KBM-7 (cell line): ENCODE results near the gene GRSF1.

Source experiments
- DNase-seq: peaks from one replicate; pipeline ENCODE4 v3.0.0-alpha.2; 2015
- in situ Hi-C: fragments of 300-500 bp; cut with MboI; formaldehyde crosslinking; loops from 2 replicates; pipeline ENCODE4 v1.14.3; 2020; ENCODE audit warnings: low sequenced_read_pairs, low pct_unique_long_range_greater_than_20kb, mixed read lengths

The GRSF1 gene

DNA sequence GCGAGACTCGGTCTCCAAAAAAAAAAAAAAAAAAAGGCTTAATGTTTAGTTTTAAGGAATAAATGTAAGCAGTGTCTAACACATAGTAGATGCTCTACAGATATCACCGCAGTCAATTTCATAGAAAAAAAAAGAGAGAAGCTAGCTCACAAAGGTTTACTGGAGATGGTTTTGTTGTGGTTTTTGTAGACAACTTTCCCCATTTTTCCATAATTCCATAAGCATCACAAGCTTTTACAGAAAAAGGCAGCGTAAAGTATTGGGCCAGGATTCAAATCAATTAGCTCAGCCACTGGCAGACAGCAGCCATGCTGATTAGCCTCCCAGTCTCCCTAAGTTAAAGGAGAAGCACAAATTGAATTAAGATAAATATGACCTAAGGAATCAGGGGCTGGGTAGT is 1.5 kb downstream of the GRSF1 start:
- in situ Hi-C loops: no loop called here

DNA sequence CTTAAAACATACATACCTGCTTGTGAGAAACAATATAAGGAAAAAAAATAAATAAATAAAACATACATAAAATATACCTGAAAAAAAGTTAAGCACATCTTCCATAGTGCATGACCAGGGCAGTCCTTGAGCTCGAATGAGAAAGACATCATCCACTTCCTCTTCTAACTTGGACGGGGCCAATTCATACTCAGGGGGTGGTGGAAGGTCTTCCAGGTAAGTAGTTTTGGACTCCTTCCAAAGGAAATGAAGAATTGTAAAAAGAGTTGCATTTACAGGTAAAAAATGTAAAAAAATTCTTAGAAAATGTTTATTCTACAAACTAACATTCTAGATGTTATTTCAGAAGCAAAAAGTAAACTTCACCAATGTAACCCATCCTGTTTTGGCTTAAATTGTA is 3.6 kb downstream of the GRSF1 start:
- in situ Hi-C loops: no loop called here
- DNase-seq: peak; percentile 24

More for the DNA sequence above, 1.5 kb downstream of the GRSF1 start:
- peak; percentile 23 for DNase-seq

DNA sequence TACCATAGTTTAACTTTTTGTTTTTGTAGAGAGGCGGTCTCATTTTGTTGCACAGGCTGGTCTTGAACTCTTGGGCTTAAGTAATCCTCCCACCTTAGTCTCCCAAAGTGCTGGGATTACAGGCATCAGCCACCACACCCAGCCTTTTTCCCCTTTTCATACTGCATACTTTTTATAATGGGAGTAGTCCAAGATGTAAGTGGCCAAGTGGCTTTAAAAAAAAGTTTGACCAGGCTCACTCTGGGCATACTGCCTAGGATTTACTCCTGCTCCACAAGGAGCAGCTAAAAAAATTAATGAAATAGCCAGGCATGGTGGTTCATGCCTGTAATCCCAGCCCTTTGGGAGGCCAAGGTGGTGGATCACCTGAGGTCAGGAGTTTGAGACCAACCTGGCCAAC is 6.0 kb downstream of the GRSF1 start:
- DNase-seq: no peak
- in situ Hi-C loops: no loop called here

DNA sequence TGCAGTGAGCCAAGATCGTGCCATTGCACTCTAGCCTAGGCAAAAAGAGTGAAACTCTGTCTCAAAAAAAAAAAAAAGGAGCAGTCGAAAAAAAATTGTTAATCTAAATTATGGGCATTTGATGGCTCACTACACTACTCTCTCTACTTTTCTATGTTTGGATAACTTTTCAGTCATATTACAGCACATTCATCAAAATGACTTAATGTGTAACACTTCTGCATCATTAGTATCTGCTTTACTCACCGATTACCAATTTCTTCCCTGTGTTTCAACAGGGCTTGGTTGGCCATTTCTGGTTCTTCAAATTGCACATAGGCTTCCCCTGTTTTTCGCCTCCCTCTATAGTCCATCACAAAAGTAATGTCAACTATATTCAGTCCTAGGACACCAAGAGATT is 8.4 kb downstream of the GRSF1 start:
- in situ Hi-C loops: no loop called here
- no peak for DNase-seq

DNA sequence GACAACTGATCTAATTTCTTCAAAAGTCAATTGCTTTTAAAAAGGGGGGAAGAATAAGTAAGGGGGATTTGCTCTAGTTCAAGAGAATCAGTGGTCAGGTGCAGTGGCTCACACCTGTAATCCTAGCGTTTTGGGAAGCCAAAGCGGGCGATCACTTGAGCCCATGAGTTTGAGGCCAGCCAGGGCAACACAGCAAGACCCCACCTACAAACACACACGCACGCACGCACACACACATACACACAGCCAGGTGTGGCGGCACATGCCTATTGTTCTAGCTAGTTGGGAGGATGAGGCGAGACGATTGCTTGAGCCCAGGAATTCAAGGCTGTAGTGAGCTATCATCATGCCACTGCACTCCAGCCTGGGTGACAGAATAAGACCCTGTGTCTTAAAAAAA is 9.6 kb downstream of the GRSF1 start:
- in situ Hi-C loops: no loop called here
- no peak for DNase-seq

DNA sequence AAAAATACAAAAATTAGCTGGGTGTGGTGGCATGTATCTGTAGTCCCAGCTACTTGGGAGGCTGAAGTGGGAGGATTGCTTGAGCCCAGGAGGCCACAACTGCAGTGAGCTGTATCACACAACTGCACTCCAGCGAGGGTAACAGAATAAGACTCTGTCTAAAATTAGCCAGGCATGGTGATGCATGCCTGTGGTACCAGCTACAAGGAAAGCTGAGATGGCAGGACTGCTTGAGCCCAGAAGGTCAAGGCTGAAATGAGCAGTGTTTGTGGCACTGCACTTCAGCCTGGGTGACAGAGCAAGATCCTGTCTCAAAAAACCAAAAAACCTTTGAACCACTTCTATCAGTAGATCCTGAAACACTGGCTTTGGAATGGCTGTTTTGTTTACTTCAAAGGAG is 10.2 kb downstream of the GRSF1 start:
- DNase-seq: no peak
- in situ Hi-C loops: no loop called here

DNA sequence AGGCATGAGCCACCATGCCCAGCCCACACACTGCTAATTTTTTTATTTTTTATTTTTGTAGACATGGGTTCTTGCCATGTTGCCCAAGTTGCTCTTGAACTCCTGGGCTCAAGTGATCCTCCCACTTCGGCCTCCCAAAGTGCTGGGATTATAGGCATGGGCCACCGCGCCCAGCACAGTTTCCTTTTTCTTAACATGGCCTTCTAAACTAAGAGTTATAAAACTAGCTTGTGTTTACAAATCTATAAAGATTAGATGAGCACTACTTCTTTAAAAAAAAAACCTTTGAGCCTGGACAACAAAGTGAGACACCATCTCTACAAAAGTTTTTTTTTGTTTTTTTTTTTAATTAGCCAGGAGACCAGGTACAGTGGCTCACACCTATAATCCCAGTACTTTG is 10.7 kb downstream of the GRSF1 start:
- DNase-seq: no peak
- in situ Hi-C loops: no loop called here

DNA sequence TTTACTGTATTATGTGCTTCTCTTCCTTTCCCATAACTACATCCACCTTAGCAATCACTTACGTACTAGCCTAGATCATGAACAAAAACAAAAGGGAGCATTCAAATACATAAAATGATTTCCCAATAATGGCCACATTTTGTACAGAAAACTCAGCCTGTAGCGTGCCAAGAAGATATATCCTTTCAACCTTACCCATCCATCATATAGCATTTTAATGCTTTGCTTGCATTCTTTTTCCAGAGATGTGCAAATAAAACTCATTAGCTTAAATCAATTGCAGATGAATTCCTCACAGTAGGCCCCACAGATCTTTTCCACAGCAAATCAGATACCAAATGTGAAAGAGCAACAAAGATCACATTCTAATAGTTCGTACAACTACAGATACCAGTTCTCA is 20.8 kb downstream of the GRSF1 start:
- in situ Hi-C loops: no loop called here
- no peak for DNase-seq

DNA sequence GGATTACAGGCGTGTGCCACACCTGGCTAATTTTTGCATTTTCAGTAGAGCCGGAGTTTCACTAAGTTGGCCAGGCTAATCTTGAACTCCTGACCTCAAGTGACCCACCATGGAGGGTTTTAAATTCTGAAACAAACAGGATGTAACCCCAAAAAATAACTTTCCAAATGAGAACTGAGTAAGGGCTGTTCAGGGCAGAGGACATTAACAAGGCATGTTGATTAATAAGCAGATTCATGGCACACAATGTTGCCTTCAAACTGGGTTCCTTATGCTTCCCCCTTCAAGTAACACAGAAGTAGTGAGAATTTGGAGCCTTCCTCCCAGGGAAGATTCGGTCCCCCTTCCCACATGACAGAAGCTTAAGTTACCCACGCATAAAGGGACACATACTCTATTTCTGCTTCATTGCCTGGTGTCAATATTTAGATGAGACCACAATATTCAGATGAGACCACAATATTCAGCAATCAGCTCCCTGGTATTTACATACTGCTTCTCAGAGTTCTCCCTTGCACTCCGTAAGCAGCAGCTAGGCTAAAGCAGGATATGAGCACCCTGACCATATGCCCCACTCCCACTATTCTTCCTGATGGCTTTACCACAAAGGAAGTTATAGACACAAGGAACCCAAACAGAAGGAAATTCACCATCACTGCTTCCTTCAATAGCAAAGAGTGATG is 21.4 kb downstream of the GRSF1 start:
- DNase-seq: peak; percentile 54
- in situ Hi-C loops: no loop called here

DNA sequence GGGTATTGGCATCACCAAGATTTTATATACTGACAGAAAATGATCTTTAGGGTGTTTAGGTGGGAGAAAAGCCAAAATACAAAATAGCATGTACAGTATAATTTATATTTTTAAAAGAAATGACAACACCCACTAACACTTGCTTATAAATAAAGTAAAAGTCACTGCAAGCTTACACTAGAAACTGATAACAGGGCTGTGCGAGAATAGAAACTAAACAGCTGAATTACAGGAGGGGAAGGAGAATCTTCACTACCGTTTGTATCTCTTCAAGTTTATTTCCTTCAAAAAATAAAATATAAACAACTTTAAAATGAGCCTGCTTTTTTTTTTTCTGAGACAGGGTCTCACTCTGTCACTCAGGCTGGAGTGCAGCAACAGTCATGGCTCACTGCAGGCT is 22.8 kb downstream of the GRSF1 start:
- in situ Hi-C loops: no loop called here
- DNase-seq: no peak

DNA sequence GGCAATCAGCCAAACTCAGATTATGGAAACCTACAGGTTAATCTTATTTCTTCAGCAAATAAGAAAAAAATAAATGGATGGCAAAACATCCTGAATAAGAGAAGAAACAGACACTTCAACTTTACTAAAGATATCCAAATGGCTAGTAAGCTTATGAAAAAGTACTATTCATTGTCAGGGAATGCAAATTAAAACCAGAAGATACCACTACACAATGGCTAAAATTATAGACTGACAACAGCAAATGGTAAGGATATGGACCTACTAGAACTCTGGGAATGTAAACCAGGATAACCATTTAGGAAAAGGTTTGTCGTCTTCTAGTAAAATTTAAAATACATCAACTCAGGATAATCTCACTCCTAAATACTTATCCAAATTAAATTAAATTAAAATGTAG is 24.3 kb downstream of the GRSF1 start:
- in situ Hi-C loops: no loop called here
- DNase-seq: no peak

DNA sequence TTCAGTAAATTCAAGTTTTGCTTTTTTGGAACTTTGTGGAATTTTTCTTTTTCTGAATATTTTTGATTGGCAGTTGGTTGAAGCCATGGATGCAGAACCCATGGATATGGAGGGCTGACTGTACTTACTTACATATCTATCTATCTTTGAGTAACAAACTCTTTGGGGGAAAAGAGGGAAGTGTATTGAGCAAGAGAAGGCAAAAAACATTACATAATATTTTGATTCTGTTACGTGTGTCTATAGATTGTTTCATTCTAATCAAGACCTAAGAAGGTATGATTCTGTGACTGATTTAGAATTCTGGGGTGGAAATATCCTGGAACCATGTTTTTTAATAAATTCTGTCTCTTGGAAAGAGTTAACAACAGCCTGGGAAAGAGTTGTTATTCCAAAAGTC is 31.5 kb downstream of the GRSF1 start:
- in situ Hi-C loops: no loop called here
- DNase-seq: no peak

DNA sequence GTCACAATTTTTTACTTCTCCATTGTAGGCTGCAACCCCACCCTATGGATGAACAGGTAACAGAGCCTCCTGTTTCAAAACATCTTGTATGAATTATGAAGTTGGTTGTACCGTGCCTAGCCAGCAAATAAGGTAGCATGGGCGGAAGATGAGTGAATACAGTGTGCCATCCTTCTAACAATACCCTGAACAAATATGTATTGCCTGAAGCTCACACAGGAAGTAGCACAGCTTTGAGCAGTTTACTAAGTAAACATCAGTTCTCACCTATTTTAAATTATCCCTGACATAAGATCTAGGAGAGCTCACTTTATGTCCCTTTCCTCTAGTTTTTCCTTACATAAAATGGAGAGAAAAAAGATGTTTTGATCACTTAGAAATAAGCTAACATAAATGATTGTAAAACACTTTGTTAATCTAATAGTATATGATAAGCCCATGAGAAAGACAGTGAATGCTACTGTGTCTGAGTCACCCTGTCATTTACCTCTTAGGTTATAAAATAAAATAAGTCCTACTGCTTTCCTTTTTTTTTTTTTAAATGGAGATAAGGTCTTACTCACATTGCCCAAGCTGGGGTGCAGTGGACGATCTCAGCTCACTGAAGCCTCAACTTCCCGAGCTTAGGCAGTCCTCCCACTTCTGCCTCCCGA is 36.6 kb downstream of the GRSF1 start:
- in situ Hi-C loops: no loop called here
- DNase-seq: no peak

DNA sequence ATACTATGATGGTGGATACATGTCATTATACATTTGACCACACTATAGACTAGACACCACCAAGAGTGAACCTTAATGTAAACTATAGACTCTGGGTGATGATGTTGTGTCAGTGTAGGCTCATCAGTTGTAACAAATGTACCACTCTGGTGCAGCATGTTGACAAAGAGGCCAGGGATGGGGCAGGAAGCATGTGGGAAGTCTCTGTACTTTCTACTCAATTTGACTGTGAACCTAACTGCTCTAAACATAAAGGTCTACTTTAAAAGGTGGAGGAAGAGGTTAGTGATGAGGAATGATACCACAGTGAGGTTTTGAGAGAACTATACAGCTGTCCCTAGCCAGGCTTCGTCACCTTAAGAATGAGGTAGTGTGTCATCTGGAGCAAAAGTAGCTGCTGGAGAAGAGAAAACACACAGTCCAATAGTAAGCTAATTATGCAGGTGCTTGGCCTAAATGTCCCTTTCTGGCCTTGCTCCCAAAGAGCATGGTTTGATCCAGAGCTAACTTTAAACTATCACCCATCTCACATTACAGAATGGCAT is 38.4 kb downstream of the GRSF1 start:
- DNase-seq: no peak
- in situ Hi-C loops: no loop called here

DNA sequence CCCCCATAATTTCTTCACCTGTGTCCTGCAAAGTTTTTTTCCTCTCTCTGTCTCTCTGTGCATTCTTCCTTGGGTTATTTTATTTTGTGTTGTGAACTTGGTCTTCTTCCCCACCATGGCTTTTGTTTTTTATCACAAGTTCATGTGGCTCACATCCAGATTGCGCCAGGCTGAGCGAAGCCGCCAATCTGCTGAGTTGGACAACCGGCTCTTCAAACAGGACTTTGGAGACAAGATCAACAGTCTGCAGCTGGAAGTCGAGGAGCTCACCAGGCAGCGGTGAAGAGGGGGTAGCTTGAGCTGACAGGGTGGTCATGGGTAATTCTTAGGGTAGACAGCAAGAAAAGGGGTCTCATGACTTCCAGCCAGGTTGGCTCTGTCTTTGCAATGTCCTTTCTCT is 46.1 kb downstream of the GRSF1 start:
- DNase-seq: no peak
- in situ Hi-C loops: no loop called here

DNA sequence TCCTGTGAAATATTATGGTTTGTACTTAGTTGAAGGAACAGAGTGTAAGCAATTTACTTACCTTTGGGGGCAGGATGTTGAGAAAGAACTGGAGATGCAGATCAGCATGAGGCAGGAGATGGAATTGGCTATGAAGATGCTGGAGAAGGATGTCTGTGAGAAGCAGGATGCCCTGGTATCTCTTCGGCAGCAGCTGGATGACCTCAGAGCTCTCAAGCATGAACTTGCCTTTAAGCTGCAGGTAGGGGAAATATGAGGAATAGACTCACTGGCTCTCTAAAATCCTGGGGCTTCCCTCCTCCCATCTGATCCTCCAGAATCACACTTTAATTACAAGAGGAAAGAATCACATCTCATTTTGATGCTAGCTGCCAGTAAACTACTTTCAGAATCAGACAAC is 51.0 kb downstream of the GRSF1 start:
- in situ Hi-C loops: no loop called here
- DNase-seq: no peak

DNA sequence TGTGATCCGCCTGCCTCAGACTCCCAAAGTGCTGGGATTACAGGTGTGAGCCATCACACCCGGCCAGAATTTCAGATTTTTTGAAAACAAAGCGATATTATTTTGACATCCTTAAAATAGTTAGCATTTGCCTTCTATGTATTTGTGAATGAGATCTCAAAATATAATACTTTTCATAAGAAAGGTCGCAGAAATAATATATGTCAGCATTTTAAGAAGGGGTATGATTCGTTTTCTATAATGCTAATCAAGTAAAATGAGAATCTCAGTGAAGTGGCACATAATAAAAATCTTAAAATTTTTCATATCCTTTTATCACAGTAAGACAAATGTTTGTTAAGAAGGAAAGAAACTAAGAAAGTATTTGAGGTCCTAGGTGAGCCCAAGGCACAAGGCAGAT is 52.2 kb downstream of the GRSF1 start:
- in situ Hi-C loops: no loop called here
- DNase-seq: no peak

DNA sequence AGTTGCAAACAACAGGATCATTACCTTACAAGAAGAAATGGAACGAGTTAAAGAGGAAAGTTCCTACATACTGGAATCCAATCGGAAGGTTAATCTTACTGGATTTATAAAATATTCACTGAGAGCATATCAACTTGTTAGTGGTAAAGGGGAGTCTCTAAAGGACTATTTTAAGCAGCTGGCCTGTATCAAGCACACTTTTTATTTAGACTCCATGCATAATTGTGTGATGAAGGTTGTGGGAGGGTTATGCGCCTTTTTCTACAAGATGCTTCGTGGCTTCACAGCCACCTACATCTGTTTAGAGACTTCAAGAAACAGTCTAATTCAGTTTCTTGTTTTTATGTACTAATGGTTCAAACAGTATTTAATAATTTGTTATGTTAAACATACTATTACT is 56.6 kb downstream of the GRSF1 start:
- in situ Hi-C loops: no loop called here
- no peak for DNase-seq

DNA sequence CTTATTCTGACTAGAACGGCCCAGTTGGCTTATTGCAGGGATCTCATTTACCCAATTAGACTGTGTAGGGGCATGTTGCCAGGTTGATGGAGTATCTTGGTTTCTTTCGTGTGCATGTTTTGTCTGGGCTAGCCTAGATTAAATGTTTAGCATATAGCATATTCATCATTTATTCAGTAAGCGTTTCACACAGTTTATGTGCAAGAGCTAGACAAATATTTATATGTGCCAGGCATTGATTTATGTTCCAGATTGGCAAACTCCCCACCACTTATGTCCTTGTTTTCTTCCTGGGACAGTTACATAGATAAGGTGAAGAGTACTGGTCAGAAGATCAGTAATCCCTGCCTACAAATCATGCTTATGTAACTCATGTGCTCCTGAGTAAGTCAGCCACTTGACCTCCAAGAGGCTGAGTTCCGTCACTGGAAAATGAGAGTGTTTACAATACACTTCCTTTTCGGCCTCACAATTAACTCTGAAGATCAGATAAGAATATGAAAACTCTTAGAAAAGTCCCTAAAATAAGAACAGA is 60.7 kb downstream of the GRSF1 start:
- in situ Hi-C loops: no loop called here
- DNase-seq: no peak

DNA sequence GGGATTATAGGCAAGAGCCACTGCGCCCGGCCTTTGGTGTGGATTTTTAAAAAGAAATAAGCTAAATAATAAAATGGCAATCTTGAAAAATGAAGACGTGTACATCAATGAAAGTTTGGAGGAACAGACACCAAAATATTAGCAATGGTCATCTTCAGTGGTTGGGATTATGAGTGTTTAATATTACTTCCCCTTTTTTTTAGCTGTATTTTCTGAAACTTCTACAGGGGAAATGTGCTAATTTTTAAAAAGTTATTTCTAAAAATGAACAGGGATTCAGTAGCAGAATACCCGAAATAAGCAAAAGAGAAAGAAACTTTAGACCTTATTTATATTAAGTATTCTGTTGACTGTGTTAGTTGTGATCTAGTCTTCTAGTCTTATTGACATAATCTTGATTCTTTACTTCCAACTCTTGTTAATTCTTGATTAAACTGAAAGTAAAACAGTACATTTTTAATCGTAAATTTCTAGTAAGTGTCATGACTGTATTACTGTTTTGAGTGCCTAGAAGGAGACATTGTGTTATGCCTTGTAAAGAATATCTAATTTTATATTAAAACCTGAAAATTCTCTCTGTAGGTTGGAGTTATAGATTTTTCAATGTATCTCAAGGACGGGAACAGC is 66.6 kb downstream of the GRSF1 start:
- DNase-seq: peak; percentile 3
- in situ Hi-C loops: no loop called here
